ENCODE data around the gene INTS11.

DNA sequence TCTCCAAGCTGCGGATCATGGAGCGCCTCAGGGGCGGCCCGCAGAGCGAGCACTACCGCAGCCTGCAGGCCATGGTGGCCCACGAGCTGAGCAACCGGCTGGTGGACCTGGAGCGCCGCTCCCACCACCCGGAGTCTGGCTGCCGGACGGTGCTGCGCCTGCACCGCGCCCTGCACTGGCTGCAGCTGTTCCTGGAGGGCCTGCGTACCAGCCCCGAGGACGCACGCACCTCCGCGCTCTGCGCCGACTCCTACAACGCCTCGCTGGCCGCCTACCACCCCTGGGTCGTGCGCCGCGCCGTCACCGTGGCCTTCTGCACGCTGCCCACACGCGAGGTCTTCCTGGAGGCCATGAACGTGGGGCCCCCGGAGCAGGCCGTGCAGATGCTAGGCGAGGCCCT is 2.8 kb upstream of the INTS11 start:
- no peak for TF ChIP-seq EZH2 (IDR thresholded peaks at IDR 0.05)
- no peak for TF ChIP-seq POLR2AphosphoS5 (IDR thresholded peaks at IDR 0.05; ENCODE audit: borderline replicate concordance, low read depth, low read length)
- TF ChIP-seq FOXP2 (optimal IDR thresholded peaks at IDR 0.05; ENCODE audit: control extremely low read depth, extremely low read length, insufficient read depth): no peak

All from SK-N-MC (cell line).